Retinal pigment epithelial cell (primary cell): ENCODE data around the gene CENPB.

Experiments
- DNase-seq: peaks from one replicate; pipeline ENCODE4 v3.0.0-alpha.2; 2010; ENCODE audit warnings: low read depth
- H3K4me3 ChIP-seq: 2 replicates; pipeline ENCODE4 v1.5.1; 2011; ENCODE audit warnings: mild to moderate bottlenecking, low read length, control low read depth, moderate library complexity
- TF ChIP-seq, protein P1 (sequence below): conservative IDR thresholded peaks from 2 replicates; pipeline ENCODE4 v1.5.1; 2011; ENCODE audit warnings: low read depth, low read length, control low read depth, inconsistent platforms

The CENPB gene

GRCh38 chr20:3804781-3805180 is 18.2 kb upstream of the CENPB start:
- no peak for DNase-seq
- H3K4me3 ChIP-seq = no peak overlapping the region
- TF ChIP-seq, protein P1, sequence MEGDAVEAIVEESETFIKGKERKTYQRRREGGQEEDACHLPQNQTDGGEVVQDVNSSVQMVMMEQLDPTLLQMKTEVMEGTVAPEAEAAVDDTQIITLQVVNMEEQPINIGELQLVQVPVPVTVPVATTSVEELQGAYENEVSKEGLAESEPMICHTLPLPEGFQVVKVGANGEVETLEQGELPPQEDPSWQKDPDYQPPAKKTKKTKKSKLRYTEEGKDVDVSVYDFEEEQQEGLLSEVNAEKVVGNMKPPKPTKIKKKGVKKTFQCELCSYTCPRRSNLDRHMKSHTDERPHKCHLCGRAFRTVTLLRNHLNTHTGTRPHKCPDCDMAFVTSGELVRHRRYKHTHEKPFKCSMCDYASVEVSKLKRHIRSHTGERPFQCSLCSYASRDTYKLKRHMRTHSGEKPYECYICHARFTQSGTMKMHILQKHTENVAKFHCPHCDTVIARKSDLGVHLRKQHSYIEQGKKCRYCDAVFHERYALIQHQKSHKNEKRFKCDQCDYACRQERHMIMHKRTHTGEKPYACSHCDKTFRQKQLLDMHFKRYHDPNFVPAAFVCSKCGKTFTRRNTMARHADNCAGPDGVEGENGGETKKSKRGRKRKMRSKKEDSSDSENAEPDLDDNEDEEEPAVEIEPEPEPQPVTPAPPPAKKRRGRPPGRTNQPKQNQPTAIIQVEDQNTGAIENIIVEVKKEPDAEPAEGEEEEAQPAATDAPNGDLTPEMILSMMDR = no peak

GRCh38 chr20:3804254-3804751 is 17.8 kb upstream of the CENPB start:
- H3K4me3 ChIP-seq = no peak overlapping the region
- TF ChIP-seq, protein P1 = no peak
- DNase-seq = no peak

DNA sequence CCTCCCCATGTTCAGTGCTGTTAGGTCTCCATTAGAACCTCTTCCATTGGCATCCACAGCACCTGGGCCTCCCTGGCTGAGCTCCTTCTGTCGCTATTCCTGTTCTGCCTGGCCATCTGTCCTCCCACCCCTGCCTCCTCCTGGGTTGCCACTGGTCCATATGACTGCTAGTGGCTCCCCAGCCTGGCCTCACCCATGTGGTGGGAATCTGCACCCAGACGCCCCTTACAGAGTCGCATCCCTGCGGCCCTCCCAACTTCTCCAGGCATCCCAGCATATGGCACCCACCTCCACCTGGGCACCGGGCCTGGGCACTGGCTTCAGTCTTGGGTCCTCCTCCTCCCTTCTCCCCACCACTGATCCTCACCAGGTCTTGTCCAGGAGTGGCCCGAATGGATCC is 17.3 kb upstream of the CENPB start:
- no peak overlapping the region for H3K4me3 ChIP-seq
- TF ChIP-seq, protein P1 = no peak
- DNase-seq = no peak

GRCh38 chr20:3803289-3803688 is 16.7 kb upstream of the CENPB start:
- H3K4me3 ChIP-seq = no peak overlapping the region
- no peak for DNase-seq
- TF ChIP-seq, protein P1 = no peak

DNA sequence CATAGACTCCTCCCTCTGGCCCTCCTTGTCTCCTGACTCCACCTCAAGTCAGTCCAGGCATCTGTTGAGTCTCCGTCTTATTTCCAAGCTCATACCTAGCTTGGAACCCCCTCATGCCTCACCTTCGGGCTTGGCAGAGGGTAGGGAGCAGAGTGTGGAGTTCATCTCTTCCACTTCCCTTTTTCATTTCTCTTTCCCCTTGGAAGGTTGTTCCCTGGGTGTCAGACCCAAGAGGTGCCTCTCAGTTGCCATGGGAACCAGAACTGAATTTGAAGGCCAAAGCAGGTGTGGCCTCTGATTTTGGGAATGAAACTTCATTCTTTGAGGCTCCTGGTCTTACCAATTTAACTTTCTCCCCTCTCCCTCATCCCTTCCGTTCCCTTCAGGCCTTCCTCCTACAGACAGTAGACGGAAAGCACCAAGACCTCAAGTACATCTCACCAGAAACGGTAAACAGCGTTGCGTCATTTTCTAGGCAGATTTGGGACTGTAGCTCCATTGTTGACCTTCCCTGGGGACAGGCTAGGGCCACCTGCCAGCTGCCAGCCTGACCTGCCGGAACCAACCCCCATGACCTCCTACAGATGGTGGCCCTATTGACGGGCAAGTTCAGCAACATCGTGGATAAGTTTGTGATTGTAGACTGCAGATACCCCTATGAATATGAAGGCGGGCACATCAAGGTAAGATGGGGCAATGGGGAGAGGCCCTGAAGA is 16.1 kb upstream of the CENPB start:
- no peak for DNase-seq
- TF ChIP-seq, protein P1 = no peak
- H3K4me3 ChIP-seq = no peak overlapping the region

DNA sequence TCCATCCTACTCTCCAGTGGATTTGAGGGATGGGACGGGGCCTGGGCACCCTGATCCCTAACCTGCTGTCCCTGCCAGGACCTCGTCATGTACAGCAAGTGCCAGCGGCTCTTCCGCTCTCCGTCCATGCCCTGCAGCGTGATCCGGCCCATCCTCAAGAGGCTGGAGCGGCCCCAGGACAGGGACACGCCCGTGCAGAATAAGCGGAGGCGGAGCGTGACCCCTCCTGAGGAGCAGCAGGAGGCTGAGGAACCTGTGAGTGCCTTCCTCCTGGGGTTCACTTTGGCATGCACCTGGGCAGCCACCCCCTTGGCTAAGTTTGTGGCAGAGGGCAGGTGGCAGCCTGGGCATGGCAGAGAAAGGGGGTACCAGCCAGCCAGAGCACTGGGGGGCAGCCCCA is 15.3 kb upstream of the CENPB start:
- DNase-seq = no peak
- TF ChIP-seq, protein P1 = no peak
- no peak overlapping the region for H3K4me3 ChIP-seq

DNA sequence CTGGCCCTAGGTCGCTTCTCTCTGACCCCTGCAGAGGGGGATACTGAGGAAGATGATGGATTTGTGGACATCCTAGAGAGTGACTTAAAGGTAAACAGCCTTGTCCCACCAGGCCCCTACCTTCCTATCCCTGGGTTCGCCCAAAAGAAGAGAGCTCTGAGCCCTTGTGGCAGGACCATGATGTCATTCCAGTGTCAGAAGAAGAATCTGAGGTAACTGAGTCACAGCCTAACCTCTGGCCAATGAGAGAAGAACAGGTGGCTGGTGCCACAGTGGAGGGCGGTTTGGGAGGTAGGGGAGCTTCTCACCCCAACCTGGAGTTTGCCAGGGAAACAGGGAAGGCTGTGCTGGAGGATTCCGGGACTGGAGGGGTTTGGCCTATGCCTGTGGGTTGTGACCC is 14.8 kb upstream of the CENPB start:
- TF ChIP-seq, protein P1 = no peak
- no peak overlapping the region for H3K4me3 ChIP-seq
- no peak for DNase-seq
